ENCODE data around the gene RSPO3. TPM values are rescaled to one million over a fixed set of nuclear protein-coding genes. Genes with fewer than 3 reads are reported as not detected.

RSPO3 gene, protein sequence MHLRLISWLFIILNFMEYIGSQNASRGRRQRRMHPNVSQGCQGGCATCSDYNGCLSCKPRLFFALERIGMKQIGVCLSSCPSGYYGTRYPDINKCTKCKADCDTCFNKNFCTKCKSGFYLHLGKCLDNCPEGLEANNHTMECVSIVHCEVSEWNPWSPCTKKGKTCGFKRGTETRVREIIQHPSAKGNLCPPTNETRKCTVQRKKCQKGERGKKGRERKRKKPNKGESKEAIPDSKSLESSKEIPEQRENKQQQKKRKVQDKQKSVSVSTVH
- 3.7 TPM for total RNA-seq

DNA sequence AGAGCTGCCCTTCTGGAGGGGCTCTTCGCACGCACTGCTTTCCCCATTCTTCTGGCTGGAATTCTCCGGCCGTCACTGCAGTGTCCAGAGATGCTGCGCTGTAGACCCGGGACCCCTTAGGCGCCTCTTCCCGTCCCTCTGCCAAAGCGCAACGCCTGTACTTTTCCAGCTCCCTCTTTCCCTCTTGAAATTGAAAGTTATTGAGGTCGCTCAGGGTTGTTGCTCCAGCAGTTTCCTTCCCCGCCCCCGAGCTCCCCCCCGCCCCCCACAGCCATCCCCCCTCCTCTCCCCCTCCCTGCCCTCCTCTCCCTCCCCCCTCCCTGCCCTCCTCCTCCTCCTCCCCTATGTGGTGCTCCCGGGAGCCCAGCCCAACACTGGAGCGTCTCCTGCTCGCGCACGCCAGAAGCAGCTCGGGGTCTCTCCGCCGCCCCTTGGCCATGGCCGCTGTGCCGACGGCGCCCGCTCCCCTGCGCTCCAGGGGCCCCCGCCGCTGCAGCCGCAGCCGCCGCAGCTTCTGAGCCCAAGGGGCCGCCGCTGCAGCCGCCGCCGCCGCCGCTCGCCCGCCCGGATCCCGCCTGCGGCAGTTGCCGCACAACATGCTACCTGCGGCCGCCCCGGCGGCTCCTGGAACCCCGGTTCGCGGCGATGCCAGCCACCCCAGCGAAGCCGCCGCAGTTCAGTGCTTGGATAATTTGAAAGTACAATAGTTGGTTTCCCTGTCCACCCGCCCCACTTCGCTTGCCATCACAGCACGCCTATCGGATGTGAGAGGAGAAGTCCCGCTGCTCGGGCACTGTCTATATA, at the start of gene RSPO3:
Gene RSPO3, plus strand, starts transcription at position 374 of the 804 bp plus-strand sequence. CDS start 522 bp downstream, outside the sequence.

Other genes starting within 250 kb of the RSPO3 start
- 102 TPM for gene RNF146, start 148.2 kb downstream of the RSPO3 start, total RNA-seq
- 48.9 TPM for gene ECHDC1, start 224.9 kb downstream of the RSPO3 start, total RNA-seq

All from diencephalon (tissue), 1 donor.